HepG2 (cell line): ENCODE measurements around the gene PROX1. TPM values are rescaled to one million over a fixed set of nuclear protein-coding genes. Genes with fewer than 3 reads are reported as not detected.

ENCODE experiments used
- HOXA3 ChIP-seq: sonication (generic); formaldehyde crosslinking; IDR thresholded peaks from 2 replicates; pipeline ENCODE4 v1.5.0; 2020; ENCODE audit warnings: missing genetic modification reagents
- MED13 ChIP-seq: sonication (generic); formaldehyde crosslinking; IDR thresholded peaks from 2 replicates; pipeline ENCODE4 v1.5.0; 2020; ENCODE audit warnings: missing genetic modification reagents
- NFE2L1 ChIP-seq: sonication (generic); formaldehyde crosslinking; IDR thresholded peaks from 2 replicates; pipeline ENCODE4 v1.4.0; 2020; ENCODE audit warnings: missing genetic modification reagents, mild to moderate bottlenecking, borderline replicate concordance
- NRL ChIP-seq: sonication (generic); formaldehyde crosslinking; IDR thresholded peaks from 2 replicates; pipeline ENCODE4 v1.5.0; 2020; ENCODE audit warnings: missing genetic modification reagents, mild to moderate bottlenecking, moderate library complexity, borderline replicate concordance
- RERE ChIP-seq: IDR thresholded peaks from 2 replicates; pipeline ENCODE4 v1.6.1; 2016; ENCODE audit warnings: low read depth, missing genetic modification reagents, missing compliant biosample characterization
- SALL1 ChIP-seq: sonication (generic); formaldehyde crosslinking; IDR thresholded peaks from 2 replicates; pipeline ENCODE4 v1.8.0; 2022; ENCODE audit warnings: mild to moderate bottlenecking, missing genetic modification reagents
- SNAI1 ChIP-seq: sonication (generic); formaldehyde crosslinking; IDR thresholded peaks from 2 replicates; pipeline ENCODE4 v1.5.0; 2020; ENCODE audit warnings: mild to moderate bottlenecking, missing genetic modification reagents, borderline replicate concordance
- TERF1 ChIP-seq: sonication (generic); formaldehyde crosslinking; IDR thresholded peaks from 2 replicates; pipeline ENCODE4 v1.8.0; 2022; ENCODE audit warnings: mild to moderate bottlenecking, missing genetic modification reagents, moderate library complexity
- TRIM24 ChIP-seq: sonication (generic); formaldehyde crosslinking; IDR thresholded peaks from 2 replicates; pipeline ENCODE4 v1.8.0; 2022; ENCODE audit warnings: mild to moderate bottlenecking, missing genetic modification reagents
- ZBTB38 ChIP-seq: sonication (generic); formaldehyde crosslinking; IDR thresholded peaks from 2 replicates; pipeline ENCODE4 v1.5.1; 2020; ENCODE audit warnings: mild to moderate bottlenecking, missing genetic modification reagents
- ZFP36L1 ChIP-seq: sonication (generic); formaldehyde crosslinking; IDR thresholded peaks from 2 replicates; pipeline ENCODE4 v1.8.0; 2022; ENCODE audit warnings: mild to moderate bottlenecking, missing genetic modification reagents, moderate library complexity
- ZNF317 ChIP-seq: sonication (generic); formaldehyde crosslinking; IDR thresholded peaks from 2 replicates; pipeline ENCODE4 v1.5.0; 2020; ENCODE audit warnings: mild to moderate bottlenecking, missing genetic modification reagents
- ZNF891 ChIP-seq: sonication (generic); formaldehyde crosslinking; IDR thresholded peaks from 2 replicates; pipeline ENCODE4 v1.5.0; 2020; ENCODE audit warnings: mild to moderate bottlenecking, missing genetic modification reagents
- polyA plus RNA-seq, 8 experiments: library from polyadenylated mRNA; depleted of rRNA in 3 of 8; stranded (reverse) in 7 of 8; unstranded in 1 of 8; fragments of >200 nt; fragmentation: Illumina TruSeq in 4 of 8; extraction: Trizol in 4 of 8; gene quantifications; 2 replicates each; pipeline versions ENCODE4 v1.2.1 to v1.2.3, GENCODE V29; 2011 to 2016; ENCODE audit warnings: low read depth in 4 of 8, missing spikeins in 1 of 8, mixed read lengths in 1 of 8; ENCODE audit not compliant: insufficient read depth in 1 of 8
- total RNA-seq, 5 experiments: library from RNA; depleted of rRNA; stranded (reverse); fragments of >200 nt; fragmentation: Illumina TruSeq; extraction: Trizol; gene quantifications; 2 replicates each; pipeline ENCODE4 v1.2.3, GENCODE V29; 2016; ENCODE audit warnings: low read depth in 1 of 5
- TF ChIP-seq, protein P1 (sequence below): sonication (generic); formaldehyde crosslinking; IDR thresholded peaks from 2 replicates; pipeline ENCODE4 v1.8.1; 2023; ENCODE audit warnings: missing genetic modification reagents, mild to moderate bottlenecking, borderline replicate concordance
- TF ChIP-seq, protein P2 (sequence below): sonication (generic); formaldehyde crosslinking; IDR thresholded peaks from 2 replicates; pipeline ENCODE4 v1.4.0; 2020; ENCODE audit warnings: missing genetic modification reagents, borderline replicate concordance
- TF ChIP-seq, protein P3 (sequence below): sonication (generic); formaldehyde crosslinking; IDR thresholded peaks from 2 replicates; pipeline ENCODE4 v1.5.0; 2020; ENCODE audit warnings: missing genetic modification reagents

Gene PROX1
- total and polyA plus RNA-seq, 2 of the 13 experiments (the other 11 are each of a cell fraction or from before 2014, with no cell fraction given): 12.3 to 30.2 TPM

DNA sequence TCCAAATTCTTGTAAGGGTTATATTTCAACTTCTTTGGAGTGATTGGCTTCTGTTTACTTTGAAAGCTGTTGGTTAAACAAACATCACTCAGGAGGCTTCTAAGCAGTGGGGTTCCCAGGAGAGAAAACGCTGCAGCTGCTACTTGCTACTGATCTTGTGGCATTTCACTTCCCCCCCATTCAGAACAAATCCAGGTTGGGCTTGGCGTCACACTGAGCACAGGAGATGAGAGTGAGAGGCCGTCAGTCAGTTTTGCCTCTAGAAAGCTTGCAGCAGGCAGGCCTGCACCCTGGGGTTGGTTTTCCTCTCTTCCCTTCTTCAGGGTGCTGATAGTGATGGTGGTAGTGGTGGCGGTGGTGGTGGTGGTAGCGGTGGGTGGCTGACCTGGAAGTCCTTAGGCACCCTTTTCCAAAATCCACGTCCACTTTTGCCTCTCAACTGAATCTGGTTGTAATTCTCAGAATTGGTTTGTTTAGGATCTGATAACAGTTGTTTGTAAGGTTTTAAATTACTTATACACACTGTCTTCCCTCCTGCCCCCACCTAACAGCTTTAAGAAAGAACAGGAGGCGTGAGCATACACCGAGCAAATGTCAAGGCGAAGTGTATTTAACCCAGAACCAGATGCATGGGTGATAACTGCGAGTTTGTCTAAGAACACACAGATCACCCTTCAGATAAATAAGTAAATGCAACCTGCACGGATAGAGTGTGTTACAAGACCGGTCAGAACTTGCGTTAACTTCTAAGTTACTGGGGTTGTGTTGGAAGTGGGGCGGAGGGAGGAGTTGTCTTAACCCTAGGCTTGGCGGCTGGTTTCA lies 3.2 kb upstream of the PROX1 start (continued):
- TF ChIP-seq, protein P1, sequence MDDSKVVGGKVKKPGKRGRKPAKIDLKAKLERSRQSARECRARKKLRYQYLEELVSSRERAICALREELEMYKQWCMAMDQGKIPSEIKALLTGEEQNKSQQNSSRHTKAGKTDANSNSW (CRISPR knock-in tag): no peak
- TF ChIP-seq ZFP36L1 (CRISPR knock-in tag) (no peak), ZNF891 (no peak), SNAI1 (CRISPR knock-in tag) (no peak), SALL1 (CRISPR knock-in tag) (peak; percentile 17; the same call in 1 of the 2 replicates), TRIM24 (CRISPR knock-in tag) (no peak), NRL (CRISPR knock-in tag) (no peak), ZNF317 (CRISPR knock-in tag) (no peak), ZBTB38 (no peak), RERE (no peak), TERF1 (CRISPR knock-in tag) (no peak), NFE2L1 (CRISPR knock-in tag) (no peak), HOXA3 (CRISPR knock-in tag) (0 out of 2 replicates have a peak, but pooled peaks have one; percentile 16), MED13 (CRISPR knock-in tag) (no peak)
- TF ChIP-seq, protein P2, sequence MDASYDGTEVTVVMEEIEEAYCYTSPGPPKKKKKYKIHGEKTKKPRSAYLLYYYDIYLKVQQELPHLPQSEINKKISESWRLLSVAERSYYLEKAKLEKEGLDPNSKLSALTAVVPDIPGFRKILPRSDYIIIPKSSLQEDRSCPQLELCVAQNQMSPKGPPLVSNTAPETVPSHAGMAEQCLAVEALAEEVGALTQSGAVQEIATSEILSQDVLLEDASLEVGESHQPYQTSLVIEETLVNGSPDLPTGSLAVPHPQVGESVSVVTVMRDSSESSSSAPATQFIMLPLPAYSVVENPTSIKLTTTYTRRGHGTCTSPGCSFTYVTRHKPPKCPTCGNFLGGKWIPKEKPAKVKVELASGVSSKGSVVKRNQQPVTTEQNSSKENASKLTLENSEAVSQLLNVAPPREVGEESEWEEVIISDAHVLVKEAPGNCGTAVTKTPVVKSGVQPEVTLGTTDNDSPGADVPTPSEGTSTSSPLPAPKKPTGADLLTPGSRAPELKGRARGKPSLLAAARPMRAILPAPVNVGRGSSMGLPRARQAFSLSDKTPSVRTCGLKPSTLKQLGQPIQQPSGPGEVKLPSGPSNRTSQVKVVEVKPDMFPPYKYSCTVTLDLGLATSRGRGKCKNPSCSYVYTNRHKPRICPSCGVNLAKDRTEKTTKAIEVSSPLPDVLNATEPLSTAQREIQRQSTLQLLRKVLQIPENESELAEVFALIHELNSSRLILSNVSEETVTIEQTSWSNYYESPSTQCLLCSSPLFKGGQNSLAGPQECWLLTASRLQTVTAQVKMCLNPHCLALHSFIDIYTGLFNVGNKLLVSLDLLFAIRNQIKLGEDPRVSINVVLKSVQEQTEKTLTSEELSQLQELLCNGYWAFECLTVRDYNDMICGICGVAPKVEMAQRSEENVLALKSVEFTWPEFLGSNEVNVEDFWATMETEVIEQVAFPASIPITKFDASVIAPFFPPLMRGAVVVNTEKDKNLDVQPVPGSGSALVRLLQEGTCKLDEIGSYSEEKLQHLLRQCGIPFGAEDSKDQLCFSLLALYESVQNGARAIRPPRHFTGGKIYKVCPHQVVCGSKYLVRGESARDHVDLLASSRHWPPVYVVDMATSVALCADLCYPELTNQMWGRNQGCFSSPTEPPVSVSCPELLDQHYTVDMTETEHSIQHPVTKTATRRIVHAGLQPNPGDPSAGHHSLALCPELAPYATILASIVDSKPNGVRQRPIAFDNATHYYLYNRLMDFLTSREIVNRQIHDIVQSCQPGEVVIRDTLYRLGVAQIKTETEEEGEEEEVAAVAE (CRISPR knock-in tag): no peak
- TF ChIP-seq, protein P3, sequence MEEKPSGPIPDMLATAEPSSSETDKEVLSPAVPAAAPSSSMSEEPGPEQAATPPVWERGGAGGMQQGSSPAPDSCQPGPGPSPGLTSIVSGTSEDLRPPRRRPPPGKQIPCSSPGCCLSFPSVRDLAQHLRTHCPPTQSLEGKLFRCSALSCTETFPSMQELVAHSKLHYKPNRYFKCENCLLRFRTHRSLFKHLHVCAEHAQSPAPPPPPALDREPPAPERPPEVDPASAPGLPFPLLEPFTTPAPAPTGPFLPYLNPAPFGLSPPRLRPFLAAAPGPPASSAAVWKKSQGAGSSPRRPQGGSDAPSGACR (CRISPR knock-in tag): no peak
